Measurements from ENCODE around the gene ZCCHC14. TPM values are rescaled to one million over a fixed set of nuclear protein-coding genes. Genes with fewer than 3 reads are reported as not detected.

ZCCHC14 gene
- total RNA-seq, 1 experiment from 2014 or later: 28.2 TPM

DNA sequence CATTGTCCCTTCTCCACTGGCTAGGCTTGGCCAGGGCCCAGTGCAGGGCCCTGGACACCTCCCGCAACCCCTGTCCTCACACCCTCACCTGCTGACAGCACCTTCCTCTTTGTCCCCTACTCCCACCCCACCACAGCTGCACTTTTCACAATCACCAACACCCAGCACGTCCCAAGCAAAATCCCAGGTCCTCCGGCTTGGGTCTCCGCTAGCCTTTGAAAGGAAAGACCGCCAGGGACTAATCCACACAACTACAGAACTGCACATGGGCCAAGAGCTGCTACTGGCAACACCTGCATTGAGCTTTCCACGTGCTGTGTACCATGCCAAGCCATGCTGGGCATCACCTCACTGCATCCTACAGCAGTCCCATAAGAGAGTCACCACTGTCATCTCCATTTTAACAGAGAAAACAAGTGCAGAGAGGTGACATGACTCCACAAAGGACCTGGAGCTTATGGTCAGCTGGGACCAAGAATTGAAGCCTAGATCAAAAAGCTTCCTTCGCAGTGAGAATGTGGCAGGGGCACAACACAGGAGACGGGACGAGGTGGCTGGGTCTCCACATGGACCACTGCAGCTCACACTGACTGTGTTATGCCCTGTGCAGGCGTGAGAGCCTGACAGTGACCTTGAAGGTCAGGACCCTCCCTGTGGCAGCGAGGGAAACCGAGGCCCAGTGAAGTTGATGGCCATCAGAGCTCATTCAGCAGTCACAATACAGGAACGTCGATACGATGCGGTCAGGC lies 131.8 kb downstream of the ZCCHC14 start:
- ChIA-PET POLR2A (no interaction called here), CTCF (interaction anchor here (0.6 to 0.7 kb wide), 3 partner anchors 467 to 1376 kb away, joined by 3 read pairs; no protein-coding TSS in a partner anchor)
- DNase-seq (ENCODE audit: unreplicated experiment): no peak
- no peaks in the 10 kb centered on the region for H3K9me3 Mint-ChIP-seq (ENCODE audit: unreplicated experiment)
- TF ChIP-seq, protein P1, sequence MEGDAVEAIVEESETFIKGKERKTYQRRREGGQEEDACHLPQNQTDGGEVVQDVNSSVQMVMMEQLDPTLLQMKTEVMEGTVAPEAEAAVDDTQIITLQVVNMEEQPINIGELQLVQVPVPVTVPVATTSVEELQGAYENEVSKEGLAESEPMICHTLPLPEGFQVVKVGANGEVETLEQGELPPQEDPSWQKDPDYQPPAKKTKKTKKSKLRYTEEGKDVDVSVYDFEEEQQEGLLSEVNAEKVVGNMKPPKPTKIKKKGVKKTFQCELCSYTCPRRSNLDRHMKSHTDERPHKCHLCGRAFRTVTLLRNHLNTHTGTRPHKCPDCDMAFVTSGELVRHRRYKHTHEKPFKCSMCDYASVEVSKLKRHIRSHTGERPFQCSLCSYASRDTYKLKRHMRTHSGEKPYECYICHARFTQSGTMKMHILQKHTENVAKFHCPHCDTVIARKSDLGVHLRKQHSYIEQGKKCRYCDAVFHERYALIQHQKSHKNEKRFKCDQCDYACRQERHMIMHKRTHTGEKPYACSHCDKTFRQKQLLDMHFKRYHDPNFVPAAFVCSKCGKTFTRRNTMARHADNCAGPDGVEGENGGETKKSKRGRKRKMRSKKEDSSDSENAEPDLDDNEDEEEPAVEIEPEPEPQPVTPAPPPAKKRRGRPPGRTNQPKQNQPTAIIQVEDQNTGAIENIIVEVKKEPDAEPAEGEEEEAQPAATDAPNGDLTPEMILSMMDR (IDR thresholded peaks at IDR 0.05; ENCODE audit: unreplicated experiment): no peak
- no peak overlapping the region for H3K27ac Mint-ChIP-seq (ENCODE audit: low read depth, unreplicated experiment)
- BruUV-seq (replicated peaks): no TSS peak
- intact Hi-C loops (cut with micrococcal nuclease): no loop called here
- H3K36me3 Mint-ChIP-seq (ENCODE audit: insufficient read depth, unreplicated experiment): peaks cover 49% of the 10 kb centered on the region
- H3K4me3 Mint-ChIP-seq (ENCODE audit: unreplicated experiment): no peak overlapping the region
- H3K4me1 Mint-ChIP-seq (ENCODE audit: insufficient read depth, unreplicated experiment): no peaks in the 10 kb centered on the region
- H3K27me3 Mint-ChIP-seq (ENCODE audit: insufficient read depth, unreplicated experiment): no peaks in the 10 kb centered on the region

DNA sequence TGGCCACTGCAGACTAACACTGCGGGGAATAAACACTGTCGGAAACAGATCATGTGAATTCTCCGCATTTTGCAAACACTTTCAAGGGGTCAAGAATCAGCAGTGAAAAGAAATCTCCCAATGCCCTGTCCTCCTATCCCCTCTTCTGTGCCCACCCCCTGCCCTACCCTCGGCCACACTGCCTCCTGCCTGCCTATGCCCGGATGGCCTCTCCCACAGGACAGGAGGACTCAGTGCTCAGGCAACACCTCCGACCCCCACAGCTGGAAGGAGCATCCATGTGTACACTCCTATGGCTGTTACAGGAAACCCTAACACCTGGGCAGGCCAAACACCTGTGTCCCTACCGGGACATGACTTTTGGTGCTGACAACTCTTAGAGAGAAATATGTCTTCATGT lies 133.7 kb downstream of the ZCCHC14 start:
- H3K27me3 Mint-ChIP-seq (ENCODE audit: insufficient read depth, unreplicated experiment): no peaks in the 10 kb centered on the region
- no peaks in the 10 kb centered on the region for H3K4me1 Mint-ChIP-seq (ENCODE audit: insufficient read depth, unreplicated experiment)
- POLR2A ChIA-PET: interaction anchor here (0.8 to 1.3 kb wide), 2 partner anchors 42 to 557 kb away, joined by 3 read pairs; partner anchors contain the start of gene C16orf95
- H3K27ac Mint-ChIP-seq (ENCODE audit: low read depth, unreplicated experiment): no peak overlapping the region
- DNase-seq (ENCODE audit: unreplicated experiment): no peak
- BruUV-seq (replicated peaks): no TSS peak
- no peaks in the 10 kb centered on the region for H3K9me3 Mint-ChIP-seq (ENCODE audit: unreplicated experiment)
- intact Hi-C loops (cut with micrococcal nuclease): no loop called here
- TF ChIP-seq, protein P1 (IDR thresholded peaks at IDR 0.05; ENCODE audit: unreplicated experiment): no peak
- CTCF ChIA-PET: interaction anchor here (0.5 to 1.3 kb wide), 4 partner anchors 27 to 763 kb away, joined by 3 read pairs; no protein-coding TSS in a partner anchor
- peaks cover 65% of the 10 kb centered on the region for H3K36me3 Mint-ChIP-seq (ENCODE audit: insufficient read depth, unreplicated experiment)
- H3K4me3 Mint-ChIP-seq (ENCODE audit: unreplicated experiment): no peak overlapping the region

DNA sequence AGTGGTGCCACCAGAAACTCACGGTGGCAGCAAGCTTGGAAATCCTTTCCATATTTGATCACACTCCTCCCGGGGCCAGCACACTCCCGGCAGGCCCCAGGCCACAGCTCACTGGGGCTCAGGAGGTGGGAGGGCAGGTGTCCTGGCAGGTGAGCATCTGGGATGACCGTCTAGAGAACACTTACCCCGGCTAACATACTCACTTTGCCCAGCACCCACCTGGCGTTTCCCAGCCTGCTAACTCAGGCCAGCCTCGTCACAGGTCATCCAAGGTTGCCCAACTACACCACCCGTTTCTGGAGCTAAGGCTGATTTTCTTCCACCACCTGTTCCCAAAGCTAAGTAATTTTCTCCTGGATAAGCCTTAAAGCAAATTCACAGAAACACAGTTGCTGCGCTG lies 134.1 kb downstream of the ZCCHC14 start:
- POLR2A ChIA-PET: interaction anchor here (1.3 kb wide), 1 partner anchor 41 kb away, joined by 3 read pairs; the partner anchor contains the start of gene C16orf95
- TF ChIP-seq, protein P1 (IDR thresholded peaks at IDR 0.05; ENCODE audit: unreplicated experiment): no peak
- intact Hi-C loops (cut with micrococcal nuclease): no loop called here
- CTCF ChIA-PET: interaction anchor here (0.5 to 1.3 kb wide), 5 partner anchors 26 to 763 kb away, joined by 3 to 4 read pairs (median 3); no protein-coding TSS in a partner anchor
- peaks cover 67% of the 10 kb centered on the region for H3K36me3 Mint-ChIP-seq (ENCODE audit: insufficient read depth, unreplicated experiment)
- no peaks in the 10 kb centered on the region for H3K4me1 Mint-ChIP-seq (ENCODE audit: insufficient read depth, unreplicated experiment)
- H3K9me3 Mint-ChIP-seq (ENCODE audit: unreplicated experiment): no peaks in the 10 kb centered on the region
- no peaks in the 10 kb centered on the region for H3K27me3 Mint-ChIP-seq (ENCODE audit: insufficient read depth, unreplicated experiment)
- H3K4me3 Mint-ChIP-seq (ENCODE audit: unreplicated experiment): no peak overlapping the region
- no TSS peak for BruUV-seq (replicated peaks)
- no peak overlapping the region for H3K27ac Mint-ChIP-seq (ENCODE audit: low read depth, unreplicated experiment)
- DNase-seq (ENCODE audit: unreplicated experiment): no peak

DNA sequence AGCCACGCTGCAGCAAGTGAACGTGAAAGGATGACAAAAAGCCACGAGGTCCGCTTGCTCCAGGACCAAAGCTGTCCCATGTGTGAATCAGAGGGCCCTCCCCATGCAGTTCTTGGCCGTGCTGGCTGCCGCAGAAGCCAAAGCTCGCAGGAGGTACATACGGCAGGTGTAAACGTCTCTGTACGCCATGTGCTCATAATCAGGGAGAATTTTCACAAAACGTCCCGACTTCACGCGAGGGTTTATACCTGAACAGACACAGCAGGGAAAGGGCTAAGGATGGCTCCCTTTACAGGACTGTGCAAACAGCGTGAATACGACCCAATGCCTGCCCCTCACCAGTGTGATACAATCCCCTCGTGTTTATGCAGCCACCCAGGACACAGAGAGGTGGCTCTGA lies 134.6 kb downstream of the ZCCHC14 start:
- no peak overlapping the region for H3K27ac Mint-ChIP-seq (ENCODE audit: low read depth, unreplicated experiment)
- POLR2A ChIA-PET: interaction anchor here (0.6 to 1.3 kb wide), 2 partner anchors 41 to 196 kb away, joined by 3 to 4 read pairs; partner anchors contain the start of gene C16orf95

More for the DNA sequence above, 134.6 kb downstream of the ZCCHC14 start:
- peaks cover 66% of the 10 kb centered on the region for H3K36me3 Mint-ChIP-seq (ENCODE audit: insufficient read depth, unreplicated experiment)
- no peak for DNase-seq (ENCODE audit: unreplicated experiment)
- CTCF ChIA-PET: interaction anchor here (1.1 to 1.3 kb wide), 3 partner anchors 26 to 278 kb away, joined by 3 to 4 read pairs (median 4); no protein-coding TSS in a partner anchor
- H3K27me3 Mint-ChIP-seq (ENCODE audit: insufficient read depth, unreplicated experiment): no peaks in the 10 kb centered on the region
- intact Hi-C loops (cut with micrococcal nuclease): no loop called here
- TF ChIP-seq, protein P1 (IDR thresholded peaks at IDR 0.05; ENCODE audit: unreplicated experiment): no peak
- BruUV-seq (replicated peaks): no TSS peak
- no peaks in the 10 kb centered on the region for H3K9me3 Mint-ChIP-seq (ENCODE audit: unreplicated experiment)
- H3K4me3 Mint-ChIP-seq (ENCODE audit: unreplicated experiment): no peak overlapping the region
- no peaks in the 10 kb centered on the region for H3K4me1 Mint-ChIP-seq (ENCODE audit: insufficient read depth, unreplicated experiment)
